H1 (cell line): Measurements from ENCODE around the gene SPTBN4. TPM values are rescaled to one million over a fixed set of nuclear protein-coding genes. Genes with fewer than 3 reads are reported as not detected.

ENCODE experiments used
- CTBP2 ChIP-seq: IDR thresholded peaks from 2 replicates; pipeline ENCODE4 v1.7.0; 2011; ENCODE audit warnings: borderline replicate concordance, mild to moderate bottlenecking, moderate library complexity, mixed read lengths, low read length; ENCODE audit not compliant: insufficient read depth, insufficient read length
- EP300 ChIP-seq, 2 experiments: IDR thresholded peaks; 1 replicate in 1 of 2; 2 replicates in 1 of 2; pipeline ENCODE4 v1.6.1; 2011 to 2012; ENCODE audit warnings: low read depth in 2 of 2, low read length in 2 of 2, mild to moderate bottlenecking in 2 of 2, borderline replicate concordance in 1 of 2, inconsistent platforms in 1 of 2, moderate library complexity in 1 of 2
- JUN ChIP-seq: IDR thresholded peaks from 2 replicates; pipeline ENCODE4 v1.6.1; 2011; ENCODE audit warnings: low read depth, mild to moderate bottlenecking, improper control_type of control experiment, low read length
- KDM1A ChIP-seq: fragments of 200-600, 300-600 bp; sonication (generic); IDR thresholded peaks from 2 replicates; pipeline ENCODE4 v1.7.1; 2016; ENCODE audit warnings: mild to moderate bottlenecking, low read length, borderline replicate concordance
- SIRT6 ChIP-seq: IDR thresholded peaks from one replicate; pipeline ENCODE4 v1.7.1; 2012; ENCODE audit warnings: low read length, inconsistent platforms
- TAF7 ChIP-seq: optimal IDR thresholded peaks from 2 replicates; pipeline ENCODE3; 2011; ENCODE audit warnings: low read depth, mild to moderate bottlenecking, inconsistent platforms, low read length, moderate library complexity, borderline replicate concordance
- TEAD4 ChIP-seq: IDR thresholded peaks from 2 replicates; pipeline ENCODE4 v1.6.1; 2012; ENCODE audit warnings: low read depth, low read length, inconsistent platforms, mixed read lengths
- YY1 ChIP-seq: IDR thresholded peaks from 2 replicates; pipeline ENCODE4 v1.6.1; 2011; ENCODE audit warnings: low read depth, mild to moderate bottlenecking, low read length
- ZNF274 ChIP-seq: IDR thresholded peaks from 2 replicates; pipeline ENCODE4 v1.7.0; 2012; ENCODE audit warnings: low read length, borderline replicate concordance; ENCODE audit errors: extremely low read depth
- polyA plus RNA-seq, 7 experiments: library from polyadenylated mRNA; depleted of rRNA in 3 of 7; stranded (reverse) in 5 of 7; unstranded in 2 of 7; fragments of >200 nt in 5 of 7; fragments of 200-250 nt in 2 of 7; gene quantifications; 1 replicate in 5 of 7; 2 replicates in 1 of 7; 4 replicates in 1 of 7; pipeline versions ENCODE4 v1.2.1 to v1.2.3, GENCODE V29; 2011 to 2013; ENCODE audit warnings: missing spikeins in 2 of 7, mixed read lengths in 2 of 7
- total RNA-seq: library from RNA; stranded (reverse); fragmentation: NEBNext Ultra II Directional; extraction: Animal tissue kit (Norgen Biotek cat#: 25700); gene quantifications from 2 replicates; pipeline ENCODE4 v1.2.1, GENCODE V29; 2021

The SPTBN4 gene
- total and polyA plus RNA-seq, 2 of the 8 experiments (the other 6 are each of a cell fraction or from before 2014, with no cell fraction given), result 1.9 to 3.0 TPM

DNA sequence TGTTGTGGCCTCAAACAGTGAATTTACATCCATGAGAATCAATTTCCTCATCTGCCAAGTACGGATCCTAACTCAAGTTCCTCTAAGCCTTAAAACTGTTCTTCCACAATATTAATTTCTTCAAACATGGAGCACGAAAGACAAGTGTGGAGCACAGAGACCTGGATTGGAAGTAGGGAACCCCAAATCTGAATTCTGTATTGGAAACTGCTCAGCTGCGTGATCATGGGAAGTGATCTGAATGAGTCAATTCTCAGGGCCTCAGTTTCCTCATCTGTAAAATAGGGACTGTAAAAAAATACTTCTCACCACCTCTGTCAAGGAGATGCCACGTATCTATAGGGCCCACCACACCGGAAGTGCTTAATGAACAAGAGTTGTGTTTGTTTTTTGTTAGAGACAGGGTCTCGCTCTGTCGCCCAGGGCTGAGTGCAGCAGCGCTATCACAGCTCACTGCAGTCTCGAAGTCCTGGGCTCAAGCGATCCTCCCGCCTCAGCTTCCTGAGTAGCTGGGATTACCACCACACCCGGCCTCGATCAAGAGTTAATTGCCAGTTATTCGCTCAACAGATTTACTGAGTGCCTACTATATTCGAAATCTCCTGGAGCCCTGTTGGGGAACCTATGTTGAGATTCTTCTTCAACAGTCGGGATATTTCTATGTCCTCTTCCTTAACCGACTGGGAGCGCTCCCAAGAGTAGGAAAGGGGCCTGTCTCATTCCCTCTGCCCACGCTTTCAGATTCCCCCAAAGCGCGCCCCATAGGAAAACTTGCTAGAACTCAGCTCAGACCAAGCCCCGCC lies 24.3 kb upstream of the SPTBN4 start (continued):
- TF ChIP-seq YY1, result no peak
- no peak for TF ChIP-seq EP300 (IDR thresholded peaks at IDR 0.05; ENCODE audit: borderline replicate concordance in 1 of 2, low read depth in 2 of 2, low read length in 2 of 2)
- TF ChIP-seq KDM1A, result 0 out of 2 replicates have a peak, but pooled peaks have one; percentile 9
- no peak for TF ChIP-seq TEAD4
- no peak for TF ChIP-seq SIRT6
- TF ChIP-seq JUN, result no peak
- no peak for TF ChIP-seq CTBP2
- no peak for TF ChIP-seq ZNF274
- TF ChIP-seq TAF7, result no peak
